OCI-LY3 (cell line): ENCODE results near the gene FOXI3.

Experiments
- EZH2phosphoT487 ChIP-seq: fragments of 200-600 bp; shearing (Covaris generic); IDR thresholded peaks from 2 replicates; pipeline ENCODE4 v1.6.1; 2018; ENCODE audit warnings: antibody characterized with exemption, mixed run types, low read depth
- TF ChIP-seq, protein P1 (sequence below): fragments of 200-600, 300-600 bp; sonication (generic); IDR thresholded peaks from 2 replicates; pipeline ENCODE4 v1.5.1; 2014; ENCODE audit warnings: antibody characterized with exemption, low read length, low read depth

DNA sequence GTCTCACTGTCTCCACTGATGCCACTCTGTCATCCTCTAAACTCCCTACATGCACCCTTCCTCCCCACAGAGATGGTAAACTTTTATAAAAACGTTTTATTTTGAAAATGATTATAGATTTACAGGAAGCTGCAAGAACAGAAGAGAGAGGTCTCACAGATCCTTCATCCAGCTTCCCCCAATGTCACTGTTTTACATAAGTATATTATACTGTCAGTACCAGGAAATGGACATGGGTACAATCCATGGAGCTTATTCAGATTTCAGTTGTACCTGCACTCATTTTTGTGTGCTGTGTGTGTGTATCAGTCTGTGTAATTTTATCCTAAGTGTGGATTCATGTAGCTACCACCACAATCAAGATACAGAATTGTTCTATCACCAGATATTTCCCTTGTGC, 46.7 kb upstream of the FOXI3 start:
- TF ChIP-seq, protein P1, sequence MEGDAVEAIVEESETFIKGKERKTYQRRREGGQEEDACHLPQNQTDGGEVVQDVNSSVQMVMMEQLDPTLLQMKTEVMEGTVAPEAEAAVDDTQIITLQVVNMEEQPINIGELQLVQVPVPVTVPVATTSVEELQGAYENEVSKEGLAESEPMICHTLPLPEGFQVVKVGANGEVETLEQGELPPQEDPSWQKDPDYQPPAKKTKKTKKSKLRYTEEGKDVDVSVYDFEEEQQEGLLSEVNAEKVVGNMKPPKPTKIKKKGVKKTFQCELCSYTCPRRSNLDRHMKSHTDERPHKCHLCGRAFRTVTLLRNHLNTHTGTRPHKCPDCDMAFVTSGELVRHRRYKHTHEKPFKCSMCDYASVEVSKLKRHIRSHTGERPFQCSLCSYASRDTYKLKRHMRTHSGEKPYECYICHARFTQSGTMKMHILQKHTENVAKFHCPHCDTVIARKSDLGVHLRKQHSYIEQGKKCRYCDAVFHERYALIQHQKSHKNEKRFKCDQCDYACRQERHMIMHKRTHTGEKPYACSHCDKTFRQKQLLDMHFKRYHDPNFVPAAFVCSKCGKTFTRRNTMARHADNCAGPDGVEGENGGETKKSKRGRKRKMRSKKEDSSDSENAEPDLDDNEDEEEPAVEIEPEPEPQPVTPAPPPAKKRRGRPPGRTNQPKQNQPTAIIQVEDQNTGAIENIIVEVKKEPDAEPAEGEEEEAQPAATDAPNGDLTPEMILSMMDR, result no peak
- no peak for TF ChIP-seq EZH2phosphoT487
